Panc1 (cell line): ENCODE measurements around the gene C16orf74.

Experiments
- POLR2AphosphoS5 ChIP-seq: IDR thresholded peaks from 2 replicates; pipeline ENCODE4 v1.6.1; 2012; ENCODE audit warnings: mild to moderate bottlenecking, low read depth, low read length, moderate library complexity
- TCF7L2 ChIP-seq: IDR thresholded peaks from 2 replicates; pipeline ENCODE4 v1.6.1; 2011; ENCODE audit warnings: mild to moderate bottlenecking, low read depth, low read length, inconsistent platforms

DNA sequence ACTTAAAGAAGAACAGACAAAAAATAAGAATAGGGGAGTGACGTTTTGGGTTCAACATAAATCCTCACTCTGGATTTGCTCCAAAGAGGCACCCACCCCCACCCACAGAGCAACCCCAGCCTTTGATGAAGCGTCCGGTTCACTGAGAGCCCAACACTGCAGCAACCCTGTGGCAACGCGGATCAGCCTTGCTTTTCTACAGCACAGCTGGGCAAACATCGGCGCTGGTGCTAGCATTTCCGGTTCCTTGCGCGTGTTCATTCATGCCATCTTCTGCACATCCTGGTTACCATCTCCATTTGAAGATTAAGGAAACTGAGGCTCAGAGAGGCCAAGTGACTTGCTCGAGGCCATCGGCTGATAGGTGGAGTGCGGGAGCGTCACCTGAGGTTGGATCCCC lies 53.5 kb downstream of the C16orf74 start:
- no peak for TF ChIP-seq POLR2AphosphoS5
- no peak for TF ChIP-seq TCF7L2
